HG03045 (cell line): ENCODE data around the gene SYDE1.

ENCODE experiments used
- ATAC-seq: cut with Tn5 transposase; IDR thresholded peaks from one replicate; pipeline ENCODE4 v1.9.1; 2021; ENCODE audit warnings: mild to moderate bottlenecking, moderate library complexity; ENCODE audit not compliant: unreplicated experiment

SYDE1 gene

GRCh38 chr19:15124572-15125231 lies 17.5 kb downstream of the SYDE1 start:
- ATAC-seq = no peak

GRCh38 chr19:15125232-15126067 lies 18.2 kb downstream of the SYDE1 start:
- peak; percentile 88 for ATAC-seq

- ATAC-seq = no peak
These were observed 19.1 kb downstream of the SYDE1 start for GRCh38 chr19:15126131-15126910.

GRCh38 chr19:15128162-15128770 lies 21.1 kb downstream of the SYDE1 start:
- ATAC-seq = no peak

GRCh38 chr19:15129856-15130585 lies 22.8 kb downstream of the SYDE1 start:
- ATAC-seq = no peak

GRCh38 chr19:15136234-15136954 lies 29.2 kb downstream of the SYDE1 start:
- no peak for ATAC-seq

GRCh38 chr19:15137777-15138176 lies 30.6 kb downstream of the SYDE1 start:
- ATAC-seq = no peak

- no peak for ATAC-seq
These were observed 31.2 kb downstream of the SYDE1 start for GRCh38 chr19:15138427-15138826.

GRCh38 chr19:15141143-15141542 lies 33.9 kb downstream of the SYDE1 start:
- ATAC-seq = no peak

- ATAC-seq = no peak
These were observed 35.1 kb downstream of the SYDE1 start for GRCh38 chr19:15142313-15142712.

- no peak for ATAC-seq
These were observed 36.9 kb downstream of the SYDE1 start for GRCh38 chr19:15144046-15144646.

- no peak for ATAC-seq
These were observed 39.9 kb downstream of the SYDE1 start for GRCh38 chr19:15147090-15147489.

GRCh38 chr19:15149737-15150136 lies 42.5 kb downstream of the SYDE1 start:
- ATAC-seq = no peak

GRCh38 chr19:15154002-15154612 lies 46.9 kb downstream of the SYDE1 start:
- ATAC-seq = no peak

GRCh38 chr19:15155296-15155695 lies 48.1 kb downstream of the SYDE1 start:
- ATAC-seq = no peak

GRCh38 chr19:15156391-15156790 lies 49.2 kb downstream of the SYDE1 start:
- no peak for ATAC-seq

- ATAC-seq = no peak
These were observed 52.0 kb downstream of the SYDE1 start for GRCh38 chr19:15159251-15159650.

GRCh38 chr19:15161028-15161984 lies 54.1 kb downstream of the SYDE1 start:
- ATAC-seq = no peak
